GM18520 (cell line): ENCODE measurements around the gene SORBS2.
"Not testable (repeated sequence)": the region's sequence is repeated elsewhere in the genome, so short reads cannot be mapped to it uniquely, and the experiment has no call there.

Experiments used
- ATAC-seq: cut with Tn5 transposase; IDR thresholded peaks from one replicate; pipeline ENCODE4 v1.9.1; 2021; ENCODE audit not compliant: unreplicated experiment

SORBS2 gene

GRCh38 chr4:185717377-185717741 is 94.6 kb downstream of the SORBS2 start:
- ATAC-seq, result no peak

GRCh38 chr4:185716577-185717376 is 95.2 kb downstream of the SORBS2 start:
- no peak for ATAC-seq

- ATAC-seq, result no peak
Measured at GRCh38 chr4:185716141-185716551, 95.8 kb downstream of the SORBS2 start.

- ATAC-seq, result not testable (repeated sequence)
Measured at GRCh38 chr4:185714524-185714923, 97.5 kb downstream of the SORBS2 start.

- no peak for ATAC-seq
Measured at GRCh38 chr4:185713731-185714130, 98.3 kb downstream of the SORBS2 start.

GRCh38 chr4:185713272-185713671 is 98.7 kb downstream of the SORBS2 start:
- no peak for ATAC-seq

- no peak for ATAC-seq
Measured at GRCh38 chr4:185712350-185713024, 99.5 kb downstream of the SORBS2 start.

GRCh38 chr4:185711726-185712125 is 100.3 kb downstream of the SORBS2 start:
- no peak for ATAC-seq

- ATAC-seq, result no peak
Measured at GRCh38 chr4:185710487-185710995, 101.5 kb downstream of the SORBS2 start.

- no peak for ATAC-seq
Measured at GRCh38 chr4:185709802-185710486, 102.0 kb downstream of the SORBS2 start.

GRCh38 chr4:185708348-185708747 is 103.6 kb downstream of the SORBS2 start:
- no peak for ATAC-seq

GRCh38 chr4:185707622-185708021 is 104.4 kb downstream of the SORBS2 start:
- ATAC-seq, result not testable (repeated sequence)

GRCh38 chr4:185702147-185702663 is 109.8 kb downstream of the SORBS2 start:
- no peak for ATAC-seq

- ATAC-seq, result no peak
Measured at GRCh38 chr4:185700630-185701029, 111.4 kb downstream of the SORBS2 start.

GRCh38 chr4:185700048-185700447 is 111.9 kb downstream of the SORBS2 start:
- ATAC-seq, result no peak

GRCh38 chr4:185697488-185697887 is 114.5 kb downstream of the SORBS2 start:
- ATAC-seq, result no peak

- ATAC-seq, result no peak
Measured at GRCh38 chr4:185695743-185696142, 116.3 kb downstream of the SORBS2 start.

GRCh38 chr4:185693548-185694215 is 118.3 kb downstream of the SORBS2 start:
- ATAC-seq, result no peak

- no peak for ATAC-seq
Measured at GRCh38 chr4:185689407-185689806, 122.6 kb downstream of the SORBS2 start.

- no peak for ATAC-seq
Measured at GRCh38 chr4:185685804-185686203, 126.2 kb downstream of the SORBS2 start.

GRCh38 chr4:185683896-185684295 is 128.1 kb downstream of the SORBS2 start:
- ATAC-seq, result no peak
